GM13976 (cell line): ENCODE data around the gene SH3BP2.

Source experiments
- DNase-seq: peaks from one replicate; pipeline ENCODE4 v3.0.0; 2012; ENCODE audit warnings: low spot score
- CTCF ChIP-seq: IDR thresholded peaks from 2 replicates; pipeline ENCODE4 v1.5.1; 2012; ENCODE audit warnings: borderline replicate concordance, mild to moderate bottlenecking; ENCODE audit not compliant: insufficient read depth; ENCODE audit errors: extremely low read depth, missing control alignments, control extremely low read depth
- in situ Hi-C: fragments of 300-500 bp; cut with MboI; formaldehyde crosslinking; loops from one replicate; pipeline ENCODE4 v1.12.0; 2022; ENCODE audit warnings: low sequenced_read_pairs, mixed read lengths, inconsistent platforms; ENCODE audit not compliant: unreplicated experiment

SH3BP2 gene

DNA sequence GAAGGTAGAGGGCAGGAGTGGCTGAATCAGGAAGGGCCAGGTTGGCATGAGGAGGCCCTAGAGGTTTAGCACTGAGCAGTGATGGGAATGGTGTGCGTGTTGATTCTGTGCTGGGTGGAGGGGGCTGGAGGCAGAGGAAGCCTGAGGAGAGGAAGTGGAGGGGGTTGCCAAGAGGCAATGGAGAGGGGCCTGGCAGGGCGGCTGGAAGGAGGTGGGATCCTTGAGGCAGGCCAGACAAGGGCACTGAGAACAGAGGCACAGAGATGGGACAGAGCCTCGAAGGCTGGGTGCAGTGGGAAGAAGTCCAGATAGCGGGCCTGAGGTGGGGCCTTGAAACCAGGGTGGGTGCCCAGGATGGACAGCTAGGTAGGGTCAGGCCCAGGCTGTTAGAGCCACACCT lies 24.3 kb downstream of the SH3BP2 start:
- no peak for DNase-seq
- TF ChIP-seq CTCF: no peak
- in situ Hi-C loops: no loop called here

- no peak for TF ChIP-seq CTCF
- in situ Hi-C loops: no loop called here
- peak; percentile 75 for DNase-seq
Observed at GRCh38 chr4:2817701-2818350, 24.9 kb downstream of the SH3BP2 start.

DNA sequence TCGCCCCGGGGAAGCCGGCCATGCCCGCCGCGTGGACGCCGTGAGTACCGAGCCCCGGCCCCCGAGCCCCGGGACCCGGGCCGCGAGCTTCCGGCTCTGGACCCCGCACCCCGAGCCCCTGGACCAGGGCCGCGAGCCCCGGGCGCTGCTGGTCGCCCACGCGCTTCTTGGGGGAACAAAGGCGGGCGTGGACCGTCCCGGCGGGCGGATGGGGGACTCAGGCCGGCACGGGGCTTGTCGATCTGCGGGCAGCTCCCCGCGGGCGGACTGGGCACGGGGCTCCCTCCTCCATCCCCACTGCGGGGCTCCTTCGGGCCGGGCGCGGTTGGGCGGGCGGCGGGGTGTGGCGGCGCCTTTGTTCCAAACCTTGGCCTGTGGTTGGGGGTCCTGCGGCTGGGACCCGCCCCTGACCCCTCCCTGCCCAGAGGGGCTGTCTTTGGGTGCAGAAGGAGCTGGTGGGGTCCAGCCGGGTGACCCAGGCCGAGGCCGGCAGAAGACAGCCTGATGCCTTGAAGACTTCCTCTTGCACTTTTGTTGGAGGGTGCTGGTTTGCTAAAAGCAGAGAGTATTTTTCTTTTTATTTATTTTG lies 25.6 kb downstream of the SH3BP2 start:
- DNase-seq: peak; percentile 49
- TF ChIP-seq CTCF: no peak
- in situ Hi-C loops: no loop called here

- in situ Hi-C loops: no loop called here
- TF ChIP-seq CTCF: no peak
- DNase-seq: no peak
Observed at GRCh38 chr4:2819244-2820215, 26.6 kb downstream of the SH3BP2 start.

DNA sequence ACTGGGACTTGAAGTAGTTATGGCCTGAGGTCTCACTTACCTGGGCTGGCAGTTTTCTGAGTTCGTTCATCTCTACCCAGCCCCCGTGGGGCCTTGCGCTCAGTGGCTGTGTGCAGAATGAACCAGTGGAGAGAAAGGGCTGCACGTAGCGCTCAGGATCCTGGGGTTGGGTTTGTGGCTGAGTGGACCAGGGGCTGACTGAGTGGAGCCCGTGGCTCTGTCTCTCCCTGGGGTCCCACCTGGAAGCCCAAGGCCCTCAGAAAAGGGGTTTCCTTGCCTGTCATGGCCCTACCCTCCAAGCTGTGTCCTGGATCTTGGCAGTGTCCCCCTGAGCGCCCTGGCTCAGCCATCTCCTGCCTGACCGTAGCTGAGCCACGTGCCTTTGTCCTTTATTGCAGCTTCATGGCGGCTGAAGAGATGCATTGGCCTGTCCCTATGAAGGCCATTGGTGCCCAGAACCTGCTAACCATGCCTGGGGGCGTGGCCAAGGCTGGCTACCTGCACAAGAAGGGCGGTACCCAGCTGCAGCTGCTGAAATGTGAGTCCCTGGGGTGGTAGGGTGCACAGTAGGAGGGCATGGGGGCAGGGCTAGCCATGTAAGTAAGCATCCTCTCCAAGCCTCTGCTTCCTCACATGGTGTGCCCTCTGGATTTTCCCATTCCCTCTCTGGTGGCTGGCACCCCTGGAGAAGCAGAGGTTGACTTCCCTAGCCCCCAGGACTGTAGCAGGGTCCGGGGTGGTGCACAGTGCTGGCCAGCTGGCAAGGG lies 27.5 kb downstream of the SH3BP2 start:
- in situ Hi-C loops: no loop called here
- TF ChIP-seq CTCF: no peak
- no peak for DNase-seq

DNA sequence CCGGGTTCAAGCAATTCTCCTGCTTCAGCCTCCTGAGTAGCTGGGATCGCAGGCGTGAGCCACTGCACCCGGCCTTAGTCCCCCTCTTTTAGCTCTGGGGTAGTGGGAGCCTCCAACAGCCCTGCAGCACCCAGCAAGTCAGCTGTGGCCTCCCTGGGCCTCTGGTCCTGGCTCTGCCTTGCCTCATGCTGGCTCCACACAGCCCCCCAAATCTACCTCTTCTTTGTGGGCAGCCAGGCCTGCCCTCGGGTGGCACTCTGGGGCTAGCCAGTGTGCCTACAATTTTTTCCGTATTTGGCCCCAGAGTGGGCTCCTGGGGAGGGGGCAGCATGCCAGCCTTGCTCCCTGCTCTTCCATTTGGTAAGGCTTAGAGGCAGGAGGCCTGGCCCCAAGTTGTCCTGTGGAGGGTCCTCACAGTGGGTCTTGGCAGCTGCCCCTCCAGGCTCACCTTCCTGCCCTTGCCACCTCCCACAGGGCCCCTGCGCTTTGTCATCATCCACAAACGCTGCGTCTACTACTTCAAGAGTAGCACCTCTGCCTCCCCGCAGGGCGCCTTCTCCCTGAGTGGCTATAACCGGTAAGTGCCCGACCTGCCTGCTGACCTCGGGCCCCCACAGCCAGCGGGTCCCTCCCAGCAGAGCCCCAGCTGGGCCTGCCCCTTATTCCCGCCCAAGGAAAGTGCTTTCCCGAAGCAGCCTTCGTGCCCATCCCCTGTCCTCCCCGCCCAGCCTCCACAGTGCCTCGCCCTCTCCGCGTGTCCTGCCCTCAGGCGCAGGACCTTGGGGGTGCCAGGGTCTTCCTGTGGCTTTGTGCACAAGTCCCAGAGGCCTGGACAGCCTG lies 29.8 kb downstream of the SH3BP2 start:
- in situ Hi-C loops: no loop called here
- DNase-seq: no peak

More for the DNA sequence above, 29.8 kb downstream of the SH3BP2 start:
- no peak for TF ChIP-seq CTCF
